NT2/D1 (cell line): ENCODE data around the gene NEO1.

Experiments
- DNase-seq: peaks from one replicate; pipeline ENCODE4 v3.0.0-alpha.2; 2011; ENCODE audit warnings: low read depth, low spot score
- H3K27me3 ChIP-seq: 2 replicates; pipeline ENCODE4 v1.6.0; 2011; ENCODE audit warnings: mild to moderate bottlenecking; ENCODE audit not compliant: insufficient read length, insufficient read depth
- H3K36me3 ChIP-seq: 2 replicates; pipeline ENCODE4 v1.6.1; 2011; ENCODE audit warnings: mild to moderate bottlenecking, low read length, mixed read lengths; ENCODE audit not compliant: insufficient read depth, insufficient read length
- H3K4me1 ChIP-seq: 2 replicates; pipeline ENCODE4 v1.5.1; 2011; ENCODE audit not compliant: insufficient read depth, insufficient read length
- H3K4me3 ChIP-seq: 2 replicates; pipeline ENCODE4 v1.5.1; 2011; ENCODE audit warnings: low read depth; ENCODE audit not compliant: insufficient read length
- H3K9ac ChIP-seq: 2 replicates; pipeline ENCODE4 v1.6.0; 2011; ENCODE audit warnings: low read depth; ENCODE audit not compliant: insufficient read length
- H3K9me3 ChIP-seq: 2 replicates; pipeline ENCODE4 v1.5.1; 2011; ENCODE audit warnings: mild to moderate bottlenecking, low read length; ENCODE audit not compliant: insufficient read depth
- SUZ12 ChIP-seq: IDR thresholded peaks from 2 replicates; pipeline ENCODE4 v1.6.1; 2011; ENCODE audit not compliant: insufficient read length, insufficient read depth; ENCODE audit errors: extremely low read depth
- YY1 ChIP-seq: IDR thresholded peaks from 2 replicates; pipeline ENCODE4 v1.6.1; 2011; ENCODE audit not compliant: insufficient read length, insufficient read depth
- ZNF274 ChIP-seq: IDR thresholded peaks from 2 replicates; pipeline ENCODE4 v1.6.1; 2011; ENCODE audit warnings: mild to moderate bottlenecking, low read depth, low read length

The NEO1 gene

GRCh38 chr15:73275862-73276261 lies 223.6 kb downstream of the NEO1 start:
- TF ChIP-seq YY1, result no peak
- TF ChIP-seq SUZ12, result no peak
- TF ChIP-seq ZNF274, result no peak
- no peaks in the 10 kb centered on the region for H3K27me3 ChIP-seq
- no peak overlapping the region for H3K9ac ChIP-seq
- no peaks in the 10 kb centered on the region for H3K9me3 ChIP-seq
- H3K4me3 ChIP-seq, result no peak overlapping the region
- H3K4me1 ChIP-seq, result no peaks in the 10 kb centered on the region
- H3K36me3 ChIP-seq, result peaks cover 13% of the 10 kb centered on the region
- no peak for DNase-seq

- no peaks in the 10 kb centered on the region for H3K27me3 ChIP-seq
- H3K9ac ChIP-seq, result no peak overlapping the region
- DNase-seq, result no peak
- peaks cover 21% of the 10 kb centered on the region for H3K36me3 ChIP-seq
- no peaks in the 10 kb centered on the region for H3K4me1 ChIP-seq
- H3K4me3 ChIP-seq, result no peak overlapping the region
- no peaks in the 10 kb centered on the region for H3K9me3 ChIP-seq
- TF ChIP-seq YY1 (no peak), ZNF274 (no peak), SUZ12 (no peak)
Observed at GRCh38 chr15:73282567-73283365, 230.5 kb downstream of the NEO1 start.

GRCh38 chr15:73283366-73283962 lies 231.2 kb downstream of the NEO1 start:
- H3K36me3 ChIP-seq, result peaks cover 24% of the 10 kb centered on the region
- H3K4me3 ChIP-seq, result no peak overlapping the region
- no peak overlapping the region for H3K9ac ChIP-seq
- TF ChIP-seq ZNF274 (no peak), SUZ12 (no peak), YY1 (no peak)
- H3K4me1 ChIP-seq, result no peaks in the 10 kb centered on the region
- no peak for DNase-seq
- no peaks in the 10 kb centered on the region for H3K27me3 ChIP-seq
- H3K9me3 ChIP-seq, result no peaks in the 10 kb centered on the region

GRCh38 chr15:73284090-73284716 lies 231.9 kb downstream of the NEO1 start:
- no peak for TF ChIP-seq ZNF274
- no peak for TF ChIP-seq YY1
- TF ChIP-seq SUZ12, result no peak
- H3K9me3 ChIP-seq, result no peaks in the 10 kb centered on the region
- DNase-seq, result no peak
- H3K4me3 ChIP-seq, result no peak overlapping the region
- no peaks in the 10 kb centered on the region for H3K27me3 ChIP-seq
- H3K36me3 ChIP-seq, result peaks cover 31% of the 10 kb centered on the region
- no peaks in the 10 kb centered on the region for H3K4me1 ChIP-seq
- no peak overlapping the region for H3K9ac ChIP-seq

GRCh38 chr15:73286311-73286710 lies 234.0 kb downstream of the NEO1 start:
- Histone ChIP-seq H3K9ac (no peak overlapping the region), H3K4me3 (no peak overlapping the region), H3K27me3 (no peaks in the 10 kb centered on the region), H3K9me3 (no peaks in the 10 kb centered on the region), H3K4me1 (no peaks in the 10 kb centered on the region), H3K36me3 (peaks cover 38% of the 10 kb centered on the region)
- no peak for DNase-seq
- TF ChIP-seq ZNF274, result no peak
- TF ChIP-seq SUZ12, result no peak
- no peak for TF ChIP-seq YY1

GRCh38 chr15:73287019-73287418 lies 234.8 kb downstream of the NEO1 start:
- H3K4me3 ChIP-seq, result no peak overlapping the region
- no peaks in the 10 kb centered on the region for H3K4me1 ChIP-seq
- peaks cover 38% of the 10 kb centered on the region for H3K36me3 ChIP-seq
- H3K9me3 ChIP-seq, result no peaks in the 10 kb centered on the region
- TF ChIP-seq YY1, result no peak
- no peak for TF ChIP-seq ZNF274
- TF ChIP-seq SUZ12, result no peak
- DNase-seq, result no peak
- H3K27me3 ChIP-seq, result no peaks in the 10 kb centered on the region
- no peak overlapping the region for H3K9ac ChIP-seq

- Histone ChIP-seq H3K27me3 (no peaks in the 10 kb centered on the region), H3K9me3 (no peaks in the 10 kb centered on the region), H3K4me1 (peaks cover 5% of the 10 kb centered on the region), H3K9ac (no peak overlapping the region), H3K36me3 (peaks cover 32% of the 10 kb centered on the region), H3K4me3 (no peak overlapping the region)
- DNase-seq, result no peak
- no peak for TF ChIP-seq ZNF274
- no peak for TF ChIP-seq YY1
- TF ChIP-seq SUZ12, result no peak
Observed at GRCh38 chr15:73291441-73291840, 239.2 kb downstream of the NEO1 start.
